HepG2 (cell line): ENCODE data around the gene LSS. TPM values are rescaled to one million over a fixed set of nuclear protein-coding genes. Genes with fewer than 3 reads are reported as not detected.

ENCODE experiments used
- GABPB1 ChIP-seq: IDR thresholded peaks from 2 replicates; pipeline ENCODE4 v1.6.1; 2016; ENCODE audit warnings: mild to moderate bottlenecking, missing genetic modification reagents, moderate library complexity, missing compliant biosample characterization
- HDAC2 ChIP-seq: sonication (generic); formaldehyde crosslinking; IDR thresholded peaks from 2 replicates; pipeline ENCODE4 v1.4.0; 2020; ENCODE audit warnings: missing genetic modification reagents
- HMG20A ChIP-seq: IDR thresholded peaks from 2 replicates; pipeline ENCODE4 v1.6.1; 2016; ENCODE audit warnings: borderline replicate concordance
- HNRNPK ChIP-seq: fragments of 200-400 bp; formaldehyde crosslinking; IDR thresholded peaks from 2 replicates; pipeline ENCODE4 v1.6.1; 2018; ENCODE audit warnings: low read length, low read depth, moderate library complexity, mild to moderate bottlenecking; ENCODE audit not compliant: poor library complexity, severe bottlenecking
- HOXA3 ChIP-seq: sonication (generic); formaldehyde crosslinking; IDR thresholded peaks from 2 replicates; pipeline ENCODE4 v1.5.0; 2020; ENCODE audit warnings: missing genetic modification reagents
- NAIF1 ChIP-seq: sonication (generic); formaldehyde crosslinking; IDR thresholded peaks from 2 replicates; pipeline ENCODE4 v1.5.0; 2020; ENCODE audit warnings: mild to moderate bottlenecking, missing genetic modification reagents, borderline replicate concordance
- NR2F2 ChIP-seq: IDR thresholded peaks from 2 replicates; pipeline ENCODE4 v1.6.1; 2012; ENCODE audit warnings: low read depth, inconsistent platforms, borderline replicate concordance
- POLR2G ChIP-seq: fragments of 200-400 bp; formaldehyde crosslinking; IDR thresholded peaks from 2 replicates; pipeline ENCODE4 v1.6.1; 2018; ENCODE audit warnings: mild to moderate bottlenecking, low read depth, low read length, moderate library complexity
- SOX5 ChIP-seq: IDR thresholded peaks from 2 replicates; pipeline ENCODE4 v1.6.1; 2016; ENCODE audit warnings: borderline replicate concordance
- ZMYM4 ChIP-seq: sonication (generic); formaldehyde crosslinking; IDR thresholded peaks from 2 replicates; pipeline ENCODE4 v1.8.1; 2023; ENCODE audit warnings: mild to moderate bottlenecking, missing genetic modification reagents
- ZNF256 ChIP-seq: sonication (generic); formaldehyde crosslinking; conservative IDR thresholded peaks from 2 replicates; pipeline ENCODE4 v1.4.0; 2020; ENCODE audit warnings: missing genetic modification reagents
- ZNF607 ChIP-seq: sonication (generic); formaldehyde crosslinking; IDR thresholded peaks from 2 replicates; pipeline ENCODE4 v1.5.1; 2020; ENCODE audit warnings: missing genetic modification reagents, mild to moderate bottlenecking, borderline replicate concordance
- polyA plus RNA-seq, 8 experiments: library from polyadenylated mRNA; depleted of rRNA in 3 of 8; stranded (reverse) in 7 of 8; unstranded in 1 of 8; fragments of >200 nt; fragmentation: Illumina TruSeq in 4 of 8; extraction: Trizol in 4 of 8; gene quantifications; 2 replicates each; pipeline versions ENCODE4 v1.2.1 to v1.2.3, GENCODE V29; 2011 to 2016; ENCODE audit warnings: low read depth in 4 of 8, missing spikeins in 1 of 8, mixed read lengths in 1 of 8; ENCODE audit not compliant: insufficient read depth in 1 of 8
- total RNA-seq, 5 experiments: library from RNA; depleted of rRNA; stranded (reverse); fragments of >200 nt; fragmentation: Illumina TruSeq; extraction: Trizol; gene quantifications; 2 replicates each; pipeline ENCODE4 v1.2.3, GENCODE V29; 2016; ENCODE audit warnings: low read depth in 1 of 5
- TF ChIP-seq, protein P1 (sequence below): sonication (generic); formaldehyde crosslinking; IDR thresholded peaks from 2 replicates; pipeline ENCODE4 v1.4.0; 2020; ENCODE audit warnings: missing genetic modification reagents
- TF ChIP-seq, protein P2 (sequence below): sonication (generic); formaldehyde crosslinking; IDR thresholded peaks from 2 replicates; pipeline ENCODE4 v1.5.0; 2020; ENCODE audit warnings: missing genetic modification reagents
- TF ChIP-seq, protein P3 (sequence below): sonication (generic); formaldehyde crosslinking; IDR thresholded peaks from 2 replicates; pipeline ENCODE4 v1.4.0; 2020; ENCODE audit warnings: missing genetic modification reagents
- TF ChIP-seq, protein P4 (sequence below): sonication (generic); formaldehyde crosslinking; IDR thresholded peaks from 2 replicates; pipeline ENCODE4 v1.4.0; 2020; ENCODE audit warnings: missing genetic modification reagents
- TF ChIP-seq, protein P5 (sequence below): sonication (generic); formaldehyde crosslinking; IDR thresholded peaks from 2 replicates; pipeline ENCODE4 v1.5.1; 2020; ENCODE audit warnings: missing genetic modification reagents, mild to moderate bottlenecking, borderline replicate concordance
- TF ChIP-seq, protein P6 (sequence below): sonication (generic); formaldehyde crosslinking; IDR thresholded peaks from 2 replicates; pipeline ENCODE4; 2020; ENCODE audit warnings: missing genetic modification reagents, mild to moderate bottlenecking, borderline replicate concordance

LSS gene
- total and polyA plus RNA-seq, 2 of the 13 experiments (the other 11 are each of a cell fraction or from before 2014, with no cell fraction given): 72.6 to 113 TPM

DNA sequence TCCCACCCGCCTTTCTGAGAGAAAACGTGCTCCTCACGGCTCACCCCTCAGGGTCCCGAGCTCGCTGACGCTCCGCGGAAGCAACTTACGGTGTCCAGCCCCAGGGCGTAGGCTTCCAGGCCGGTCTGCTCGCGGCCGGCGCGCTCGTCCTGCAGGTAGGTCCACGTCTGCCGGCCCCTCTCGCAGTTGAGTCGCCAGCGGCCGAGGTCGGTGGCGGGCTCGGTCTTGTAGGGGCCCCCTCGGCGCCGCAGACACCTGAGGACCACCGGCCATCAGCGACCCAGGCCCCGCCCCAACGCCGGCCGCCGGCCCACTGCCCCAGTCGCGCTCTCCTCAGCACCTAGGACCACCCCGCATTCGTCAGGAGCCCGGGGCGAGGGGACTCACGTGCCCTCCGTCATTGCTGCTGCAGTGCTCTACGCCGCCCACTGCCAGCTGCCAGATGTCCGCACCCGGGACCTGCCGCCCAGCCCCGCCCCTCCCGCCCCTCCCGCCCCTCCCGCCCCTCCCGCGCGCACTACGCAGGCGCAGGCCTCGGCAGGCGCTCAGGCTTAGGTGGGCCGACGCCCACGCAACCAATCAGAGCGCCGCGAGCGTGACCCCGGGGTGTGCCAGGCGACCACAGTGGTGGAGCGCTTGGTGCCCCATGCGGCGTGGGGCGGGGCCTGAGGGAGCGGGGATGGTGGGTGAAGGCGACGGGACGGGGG, at the start of gene LSS (continued):
- TF ChIP-seq, protein P1, sequence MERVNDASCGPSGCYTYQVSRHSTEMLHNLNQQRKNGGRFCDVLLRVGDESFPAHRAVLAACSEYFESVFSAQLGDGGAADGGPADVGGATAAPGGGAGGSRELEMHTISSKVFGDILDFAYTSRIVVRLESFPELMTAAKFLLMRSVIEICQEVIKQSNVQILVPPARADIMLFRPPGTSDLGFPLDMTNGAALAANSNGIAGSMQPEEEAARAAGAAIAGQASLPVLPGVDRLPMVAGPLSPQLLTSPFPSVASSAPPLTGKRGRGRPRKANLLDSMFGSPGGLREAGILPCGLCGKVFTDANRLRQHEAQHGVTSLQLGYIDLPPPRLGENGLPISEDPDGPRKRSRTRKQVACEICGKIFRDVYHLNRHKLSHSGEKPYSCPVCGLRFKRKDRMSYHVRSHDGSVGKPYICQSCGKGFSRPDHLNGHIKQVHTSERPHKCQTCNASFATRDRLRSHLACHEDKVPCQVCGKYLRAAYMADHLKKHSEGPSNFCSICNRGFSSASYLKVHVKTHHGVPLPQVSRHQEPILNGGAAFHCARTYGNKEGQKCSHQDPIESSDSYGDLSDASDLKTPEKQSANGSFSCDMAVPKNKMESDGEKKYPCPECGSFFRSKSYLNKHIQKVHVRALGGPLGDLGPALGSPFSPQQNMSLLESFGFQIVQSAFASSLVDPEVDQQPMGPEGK (CRISPR knock-in tag): peak; percentile 40
- TF ChIP-seq NAIF1: no peak
- TF ChIP-seq, protein P2, sequence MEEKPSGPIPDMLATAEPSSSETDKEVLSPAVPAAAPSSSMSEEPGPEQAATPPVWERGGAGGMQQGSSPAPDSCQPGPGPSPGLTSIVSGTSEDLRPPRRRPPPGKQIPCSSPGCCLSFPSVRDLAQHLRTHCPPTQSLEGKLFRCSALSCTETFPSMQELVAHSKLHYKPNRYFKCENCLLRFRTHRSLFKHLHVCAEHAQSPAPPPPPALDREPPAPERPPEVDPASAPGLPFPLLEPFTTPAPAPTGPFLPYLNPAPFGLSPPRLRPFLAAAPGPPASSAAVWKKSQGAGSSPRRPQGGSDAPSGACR (CRISPR knock-in tag): peak; percentile 27; the same call in 1 of the 2 replicates
- TF ChIP-seq POLR2G: 0 out of 2 replicates have a peak, but pooled peaks have one; percentile 27
- no peak for TF ChIP-seq SOX5 (CRISPR knock-in tag)
- no peak for TF ChIP-seq ZNF256 (CRISPR knock-in tag)
- peak; percentile 40; the same call in 1 of the 2 replicates for TF ChIP-seq HDAC2 (CRISPR knock-in tag)
- TF ChIP-seq ZMYM4 (CRISPR knock-in tag): peak; percentile 51; the same call in 1 of the 2 replicates
- TF ChIP-seq, protein P3, sequence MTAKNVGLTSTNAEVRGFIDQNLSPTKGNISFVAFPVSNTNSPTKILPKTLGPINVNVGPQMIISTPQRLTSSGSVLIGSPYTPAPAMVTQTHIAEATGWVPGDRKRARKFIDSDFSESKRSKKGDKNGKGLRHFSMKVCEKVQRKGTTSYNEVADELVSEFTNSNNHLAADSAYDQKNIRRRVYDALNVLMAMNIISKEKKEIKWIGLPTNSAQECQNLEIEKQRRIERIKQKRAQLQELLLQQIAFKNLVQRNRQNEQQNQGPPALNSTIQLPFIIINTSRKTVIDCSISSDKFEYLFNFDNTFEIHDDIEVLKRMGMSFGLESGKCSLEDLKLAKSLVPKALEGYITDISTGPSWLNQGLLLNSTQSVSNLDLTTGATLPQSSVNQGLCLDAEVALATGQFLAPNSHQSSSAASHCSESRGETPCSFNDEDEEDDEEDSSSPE: peak; percentile 41; the same call in 1 of the 2 replicates
- TF ChIP-seq, protein P4, sequence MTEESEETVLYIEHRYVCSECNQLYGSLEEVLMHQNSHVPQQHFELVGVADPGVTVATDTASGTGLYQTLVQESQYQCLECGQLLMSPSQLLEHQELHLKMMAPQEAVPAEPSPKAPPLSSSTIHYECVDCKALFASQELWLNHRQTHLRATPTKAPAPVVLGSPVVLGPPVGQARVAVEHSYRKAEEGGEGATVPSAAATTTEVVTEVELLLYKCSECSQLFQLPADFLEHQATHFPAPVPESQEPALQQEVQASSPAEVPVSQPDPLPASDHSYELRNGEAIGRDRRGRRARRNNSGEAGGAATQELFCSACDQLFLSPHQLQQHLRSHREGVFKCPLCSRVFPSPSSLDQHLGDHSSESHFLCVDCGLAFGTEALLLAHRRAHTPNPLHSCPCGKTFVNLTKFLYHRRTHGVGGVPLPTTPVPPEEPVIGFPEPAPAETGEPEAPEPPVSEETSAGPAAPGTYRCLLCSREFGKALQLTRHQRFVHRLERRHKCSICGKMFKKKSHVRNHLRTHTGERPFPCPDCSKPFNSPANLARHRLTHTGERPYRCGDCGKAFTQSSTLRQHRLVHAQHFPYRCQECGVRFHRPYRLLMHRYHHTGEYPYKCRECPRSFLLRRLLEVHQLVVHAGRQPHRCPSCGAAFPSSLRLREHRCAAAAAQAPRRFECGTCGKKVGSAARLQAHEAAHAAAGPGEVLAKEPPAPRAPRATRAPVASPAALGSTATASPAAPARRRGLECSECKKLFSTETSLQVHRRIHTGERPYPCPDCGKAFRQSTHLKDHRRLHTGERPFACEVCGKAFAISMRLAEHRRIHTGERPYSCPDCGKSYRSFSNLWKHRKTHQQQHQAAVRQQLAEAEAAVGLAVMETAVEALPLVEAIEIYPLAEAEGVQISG: peak; percentile 51
- TF ChIP-seq, protein P5, sequence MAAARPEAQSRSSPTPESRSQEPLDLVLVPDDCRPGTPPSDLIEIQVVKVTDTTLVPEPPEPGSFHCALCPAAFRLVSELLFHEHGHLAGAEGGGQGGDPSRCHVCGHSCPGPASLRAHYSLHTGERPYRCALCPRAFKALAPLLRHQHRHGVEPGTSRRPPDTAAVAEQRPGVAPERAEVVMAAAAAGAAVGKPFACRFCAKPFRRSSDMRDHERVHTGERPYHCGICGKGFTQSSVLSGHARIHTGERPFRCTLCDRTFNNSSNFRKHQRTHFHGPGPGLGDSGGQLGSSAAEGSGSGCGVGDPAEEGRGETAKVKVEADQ (CRISPR knock-in tag): no peak
- peak; percentile 75; the same call in 1 of the 2 replicates for TF ChIP-seq ZNF607
- TF ChIP-seq, protein P6, sequence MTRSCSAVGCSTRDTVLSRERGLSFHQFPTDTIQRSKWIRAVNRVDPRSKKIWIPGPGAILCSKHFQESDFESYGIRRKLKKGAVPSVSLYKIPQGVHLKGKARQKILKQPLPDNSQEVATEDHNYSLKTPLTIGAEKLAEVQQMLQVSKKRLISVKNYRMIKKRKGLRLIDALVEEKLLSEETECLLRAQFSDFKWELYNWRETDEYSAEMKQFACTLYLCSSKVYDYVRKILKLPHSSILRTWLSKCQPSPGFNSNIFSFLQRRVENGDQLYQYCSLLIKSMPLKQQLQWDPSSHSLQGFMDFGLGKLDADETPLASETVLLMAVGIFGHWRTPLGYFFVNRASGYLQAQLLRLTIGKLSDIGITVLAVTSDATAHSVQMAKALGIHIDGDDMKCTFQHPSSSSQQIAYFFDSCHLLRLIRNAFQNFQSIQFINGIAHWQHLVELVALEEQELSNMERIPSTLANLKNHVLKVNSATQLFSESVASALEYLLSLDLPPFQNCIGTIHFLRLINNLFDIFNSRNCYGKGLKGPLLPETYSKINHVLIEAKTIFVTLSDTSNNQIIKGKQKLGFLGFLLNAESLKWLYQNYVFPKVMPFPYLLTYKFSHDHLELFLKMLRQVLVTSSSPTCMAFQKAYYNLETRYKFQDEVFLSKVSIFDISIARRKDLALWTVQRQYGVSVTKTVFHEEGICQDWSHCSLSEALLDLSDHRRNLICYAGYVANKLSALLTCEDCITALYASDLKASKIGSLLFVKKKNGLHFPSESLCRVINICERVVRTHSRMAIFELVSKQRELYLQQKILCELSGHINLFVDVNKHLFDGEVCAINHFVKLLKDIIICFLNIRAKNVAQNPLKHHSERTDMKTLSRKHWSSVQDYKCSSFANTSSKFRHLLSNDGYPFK (CRISPR knock-in tag): peak; percentile 8; the same call in 1 of the 2 replicates
- TF ChIP-seq NR2F2: peak; percentile 3; the same call in 1 of the 2 replicates
- peak; percentile 77 for TF ChIP-seq HOXA3 (CRISPR knock-in tag)
- peak; percentile 57; the same call in 1 of the 2 replicates for TF ChIP-seq GABPB1 (CRISPR knock-in tag)
- peak; percentile 58 for TF ChIP-seq HNRNPK
- TF ChIP-seq HMG20A (CRISPR knock-in tag): no peak
